GM08714 (cell line): ENCODE measurements around the gene RALGPS1.

Experiments used
- H3K4me3 ChIP-seq: fragments of 200-500 bp; sonication (Bioruptor generic); 2 replicates; pipeline ENCODE4 v1.5.1; 2014; ENCODE audit warnings: mild to moderate bottlenecking, low read length, inconsistent platforms
- ZNF274 ChIP-seq: IDR thresholded peaks from 2 replicates; pipeline ENCODE4 v1.6.1; 2012; ENCODE audit warnings: mild to moderate bottlenecking, low read depth, low read length

Gene RALGPS1

GRCh38 chr9:127258606-127259471 lies 344.3 kb downstream of the RALGPS1 start:
- H3K4me3 ChIP-seq = no peak overlapping the region
- TF ChIP-seq ZNF274 = no peak

DNA sequence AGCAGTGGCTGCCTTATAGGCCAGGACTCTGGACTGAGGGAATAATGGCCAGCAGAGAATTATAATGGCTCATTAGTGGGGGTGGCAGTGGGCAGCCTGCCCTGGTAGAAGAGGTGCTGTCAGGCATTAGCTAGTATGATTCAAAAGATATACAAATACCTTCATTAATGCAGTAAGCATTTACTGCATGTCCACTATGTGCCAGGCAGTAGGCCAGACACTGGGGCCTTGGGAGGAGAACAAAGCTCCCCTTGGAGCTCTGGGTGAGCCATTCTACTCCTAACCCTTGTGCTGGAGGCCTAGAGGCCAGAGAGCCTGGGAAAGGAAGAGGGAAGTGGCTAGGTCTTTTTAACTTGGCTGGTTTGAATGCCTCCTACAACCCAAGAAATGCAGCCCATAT lies 348.0 kb downstream of the RALGPS1 start:
- no peak overlapping the region for H3K4me3 ChIP-seq
- TF ChIP-seq ZNF274 = no peak

DNA sequence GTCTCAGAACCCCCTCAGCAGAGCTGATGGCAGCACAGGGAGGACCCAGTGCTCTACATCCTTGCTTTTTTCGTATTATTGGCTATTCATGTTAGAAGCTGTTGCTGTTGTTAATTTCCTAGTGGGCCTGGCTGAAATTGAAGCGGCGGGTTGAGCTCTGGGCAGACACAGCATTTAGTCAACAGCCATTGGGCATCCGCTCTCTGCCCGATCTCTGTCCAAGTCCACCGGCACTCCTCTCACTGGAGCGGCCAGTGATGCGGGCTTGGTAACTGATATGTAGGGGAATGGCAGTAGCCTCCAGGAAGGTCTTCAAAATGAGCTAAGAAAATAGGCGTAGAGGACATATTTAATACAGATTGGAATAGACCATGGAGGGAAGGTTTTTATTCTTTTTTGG lies 348.7 kb downstream of the RALGPS1 start:
- TF ChIP-seq ZNF274 = no peak
- H3K4me3 ChIP-seq = no peak overlapping the region

DNA sequence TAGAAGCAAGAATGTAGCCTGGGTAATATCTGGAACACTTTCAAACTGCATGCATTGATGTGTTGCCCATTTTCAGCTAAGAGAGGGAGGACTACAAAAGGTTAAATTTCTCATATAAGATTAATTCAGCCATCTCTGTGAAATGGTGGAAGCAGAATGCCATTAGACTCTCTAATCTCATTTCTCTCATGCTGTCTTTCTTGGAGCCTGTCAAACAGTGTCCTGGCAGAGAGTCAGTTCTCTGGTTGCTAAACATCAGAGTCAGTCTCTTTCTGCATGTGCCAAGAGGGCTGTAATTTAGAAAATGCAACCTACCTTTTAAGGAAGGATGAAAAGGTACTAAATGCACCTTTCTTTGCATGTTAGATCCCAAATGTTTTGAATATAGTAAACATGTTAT lies 349.1 kb downstream of the RALGPS1 start:
- H3K4me3 ChIP-seq = no peak overlapping the region
- no peak for TF ChIP-seq ZNF274

DNA sequence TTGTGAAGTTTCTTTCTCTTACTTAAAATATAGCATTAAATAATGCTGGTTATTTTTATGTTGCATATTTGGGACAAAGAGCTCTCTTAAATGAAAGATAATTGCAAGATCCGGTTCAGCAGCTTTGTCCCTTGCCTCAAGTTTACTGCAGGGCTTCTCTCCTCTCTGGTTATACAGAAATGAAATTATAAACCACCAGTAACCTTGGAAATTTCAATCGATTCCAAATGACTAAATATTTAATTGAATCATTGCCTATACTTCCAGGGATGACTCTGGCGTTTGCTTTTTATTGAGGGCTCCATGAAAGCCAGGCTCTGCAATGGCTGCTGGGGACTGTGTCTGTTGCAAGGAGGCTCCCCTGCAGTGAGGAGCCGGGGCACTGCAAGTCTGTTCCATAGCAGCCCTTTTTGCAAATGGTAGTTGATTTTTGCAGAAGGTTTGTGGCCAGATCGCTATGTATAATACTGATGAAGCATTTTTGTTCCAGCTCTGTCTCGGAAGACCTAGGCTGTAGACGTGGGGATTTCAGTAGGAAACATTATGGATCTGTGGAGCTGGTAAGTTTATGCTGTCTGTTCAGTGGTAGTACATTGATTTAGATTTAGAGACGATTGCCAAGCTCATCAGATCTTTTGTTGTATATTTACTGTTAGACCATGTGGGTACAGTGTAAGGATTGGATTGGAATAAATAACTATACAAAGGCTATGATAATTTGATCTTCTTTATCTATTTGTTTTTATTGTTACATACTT lies 350.1 kb downstream of the RALGPS1 start, which contains the start of gene GARNL3:
Gene GARNL3, plus strand, starts transcription at position 313 of the 758 bp plus-strand sequence. Its CDS starts 104 bp downstream, at position 417.
- H3K4me3 ChIP-seq = no peak within 1 kb of the TSS
- no peak for TF ChIP-seq ZNF274

- TF ChIP-seq ZNF274 = no peak
- no peak overlapping the region for H3K4me3 ChIP-seq
Measured at GRCh38 chr9:127267793-127268525, 353.4 kb downstream of the RALGPS1 start.

DNA sequence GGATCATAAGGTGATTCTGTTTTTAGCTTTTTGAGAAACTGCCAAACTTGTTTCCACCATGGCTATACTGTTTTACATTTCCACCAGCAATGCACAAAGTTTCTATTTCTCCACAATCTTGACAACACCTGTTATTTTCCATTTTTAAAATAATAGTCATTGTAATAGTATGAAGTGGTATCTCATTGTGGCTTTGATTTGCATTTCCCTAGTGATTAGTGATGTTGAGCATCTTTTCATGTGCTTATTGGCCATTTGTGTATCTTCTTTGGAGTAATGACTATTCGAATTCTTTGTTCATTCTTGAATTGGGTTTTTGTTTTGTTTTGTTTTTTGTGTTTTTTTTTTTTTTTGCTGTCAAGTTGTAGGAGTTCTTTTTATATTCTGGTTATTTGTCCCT lies 354.9 kb downstream of the RALGPS1 start:
- no peak for TF ChIP-seq ZNF274
- no peak overlapping the region for H3K4me3 ChIP-seq
